Naive thymus-derived CD8-positive, alpha-beta T cell (primary cell): ENCODE data around the gene KCNG3. TPM values are rescaled to one million over a fixed set of nuclear protein-coding genes. Genes with fewer than 3 reads are reported as not detected.

Experiments
- ATAC-seq, 2 donors: fragments of 150-1000 bp; cut with Tn5 transposase in 1 of 2; sonication (Bioruptor Pico), chemical (Tn5 transposase) in 1 of 2; 1 replicate in 1 of 2; 2 replicates in 1 of 2; pipeline ENCODE4 v1.10.0; 2021; ENCODE audit warnings: mild to moderate bottlenecking in 2 of 2, moderate library complexity in 2 of 2
- POLR2A ChIA-PET: fragments of 350-600 bp; sonication (Branson Sonifier 250); formaldehyde crosslinking; loops from one replicate; lab custom pipeline; 2021; ENCODE audit warnings: antibody characterized with exemption; lab: Charles Lee
- DNase-seq, 10 donors: peaks; one replicate each; pipeline versions ENCODE4 v3.0.0 to v3.0.0-alpha.2; 2020 to 2022
- H3K27ac Mint-ChIP-seq, 10 donors: one replicate each; pipeline ENCODE4 v1.8.0; 2020 to 2022; ENCODE audit warnings: mild to moderate bottlenecking in 10 of 10, mixed read lengths in 10 of 10, moderate library complexity in 4 of 10, inconsistent platforms in 1 of 10
- H3K27me3 Mint-ChIP-seq, 5 donors: one replicate each; pipeline ENCODE4 v1.8.0; 2021 to 2022; ENCODE audit warnings: mixed read lengths in 5 of 5
- H3K36me3 Mint-ChIP-seq, 3 donors: one replicate each; pipeline ENCODE4 v1.8.0; 2020 to 2022; ENCODE audit warnings: mixed read lengths in 3 of 3, mild to moderate bottlenecking in 2 of 3, inconsistent platforms in 1 of 3
- H3K4me1 Mint-ChIP-seq, 4 donors: one replicate each; pipeline ENCODE4 v1.8.0; 2021 to 2022; ENCODE audit warnings: mixed read lengths in 4 of 4
- H3K4me3 Mint-ChIP-seq, 10 donors: one replicate each; pipeline ENCODE4 v1.8.0; 2020 to 2022; ENCODE audit warnings: mild to moderate bottlenecking in 10 of 10, mixed read lengths in 10 of 10, moderate library complexity in 6 of 10, inconsistent platforms in 1 of 10
- H3K9me3 Mint-ChIP-seq, 9 donors: one replicate each; pipeline ENCODE4 v1.8.0; 2020 to 2022; ENCODE audit warnings: mixed read lengths in 9 of 9, mild to moderate bottlenecking in 3 of 9, inconsistent platforms in 1 of 9, moderate library complexity in 1 of 9
- polyA plus RNA-seq, 3 donors: library from polyadenylated mRNA; unstranded; fragments of 300-500 nt; fragmentation: Illumina TruSeq; gene quantifications; one replicate each; pipeline ENCODE4 v1.2.3, GENCODE V29; 2021
- total RNA-seq, 8 experiments: library from RNA in 2 of 8; stranded (reverse) in 2 of 8; gene quantifications; one replicate each; pipeline ENCODE4 v1.2.3 and lab custom pipeline; 2021 to 2026

Gene KCNG3
- total and polyA plus RNA-seq, 5 experiments from 2014 or later: not detected

GRCh38 chr2:42470706-42471105 is 23.1 kb downstream of the KCNG3 start:
- no peaks in the 10 kb centered on the region for H3K27me3 Mint-ChIP-seq
- H3K9me3 Mint-ChIP-seq: no peaks in the 10 kb centered on the region
- no peak overlapping the region for H3K27ac Mint-ChIP-seq
- no peaks in the 10 kb centered on the region for H3K4me1 Mint-ChIP-seq
- no peak for DNase-seq
- POLR2A ChIA-PET: no interaction called here
- H3K36me3 Mint-ChIP-seq: no peaks in the 10 kb centered on the region
- ATAC-seq: no peak
- no peak overlapping the region for H3K4me3 Mint-ChIP-seq

GRCh38 chr2:42464631-42465030 is 29.2 kb downstream of the KCNG3 start:
- H3K36me3 Mint-ChIP-seq: no peaks in the 10 kb centered on the region
- no peak for DNase-seq
- no peak overlapping the region for H3K27ac Mint-ChIP-seq
- no peaks in the 10 kb centered on the region for H3K27me3 Mint-ChIP-seq
- POLR2A ChIA-PET: no interaction called here
- no peaks in the 10 kb centered on the region for H3K9me3 Mint-ChIP-seq
- no peak for ATAC-seq
- no peak overlapping the region for H3K4me3 Mint-ChIP-seq
- H3K4me1 Mint-ChIP-seq: no peaks in the 10 kb centered on the region

- ATAC-seq (no peak), DNase-seq (no peak)
- Mint-ChIP-seq H3K27me3 (peaks cover 0 to 2% (median 0%) of the 10 kb centered on the region in 5 donors), H3K36me3 (no peaks in the 10 kb centered on the region), H3K27ac (peak overlapping the region in 2 of 10 donors; percentile 1 to 61), H3K9me3 (no peaks in the 10 kb centered on the region), H3K4me3 (no peak overlapping the region), H3K4me1 (no peaks in the 10 kb centered on the region)
- POLR2A ChIA-PET: no interaction called here
Measured at GRCh38 chr2:42463570-42463969, 30.2 kb downstream of the KCNG3 start.

- Mint-ChIP-seq H3K4me1 (no peaks in the 10 kb centered on the region), H3K9me3 (no peaks in the 10 kb centered on the region), H3K36me3 (no peaks in the 10 kb centered on the region), H3K27me3 (peaks cover 0 to 9% (median 0%) of the 10 kb centered on the region in 5 donors), H3K27ac (no peak overlapping the region), H3K4me3 (no peak overlapping the region)
- ATAC-seq: no peak
- no peak for DNase-seq
- POLR2A ChIA-PET: no interaction called here
Measured at GRCh38 chr2:42459296-42459695, 34.5 kb downstream of the KCNG3 start.

GRCh38 chr2:42458396-42458795 is 35.4 kb downstream of the KCNG3 start:
- H3K4me3 Mint-ChIP-seq: no peak overlapping the region
- H3K4me1 Mint-ChIP-seq: no peaks in the 10 kb centered on the region

GRCh38 chr2:42457011-42457410 is 36.8 kb downstream of the KCNG3 start:
- POLR2A ChIA-PET: interaction anchor here (0.6 kb wide), 1 partner anchor 194 kb away, joined by 3 read pairs; no protein-coding TSS in a partner anchor
- H3K36me3 Mint-ChIP-seq: peaks cover 0 to 2% (median 0%) of the 10 kb centered on the region in 3 donors
- no peak for DNase-seq
- ATAC-seq: no peak
- peaks cover 0 to 3% (median 0%) of the 10 kb centered on the region in 9 donors for H3K9me3 Mint-ChIP-seq
- no peaks in the 10 kb centered on the region for H3K4me1 Mint-ChIP-seq
- H3K4me3 Mint-ChIP-seq: no peak overlapping the region
- H3K27ac Mint-ChIP-seq: no peak overlapping the region
- H3K27me3 Mint-ChIP-seq: peaks cover 0 to 18% (median 2%) of the 10 kb centered on the region in 5 donors

More at GRCh38 chr2:42458396-42458795, 35.4 kb downstream of the KCNG3 start:
- no peaks in the 10 kb centered on the region for H3K9me3 Mint-ChIP-seq
- POLR2A ChIA-PET: no interaction called here
- DNase-seq: no peak
- H3K36me3 Mint-ChIP-seq: no peaks in the 10 kb centered on the region
- no peak for ATAC-seq
- no peak overlapping the region for H3K27ac Mint-ChIP-seq
- H3K27me3 Mint-ChIP-seq: peaks cover 0 to 13% (median 0%) of the 10 kb centered on the region in 5 donors

- POLR2A ChIA-PET: no interaction called here
Measured at GRCh38 chr2:42456126-42456839, 37.5 kb downstream of the KCNG3 start.

GRCh38 chr2:42452545-42452944 is 41.2 kb downstream of the KCNG3 start:
- Mint-ChIP-seq H3K27ac (no peak overlapping the region), H3K4me3 (no peak overlapping the region), H3K9me3 (peaks cover 0 to 3% (median 0%) of the 10 kb centered on the region in 9 donors), H3K27me3 (peaks cover 0 to 16% (median 4%) of the 10 kb centered on the region in 5 donors), H3K4me1 (no peaks in the 10 kb centered on the region), H3K36me3 (peaks cover 0 to 2% (median 0%) of the 10 kb centered on the region in 3 donors)
- POLR2A ChIA-PET: interaction anchor here (0.6 to 0.7 kb wide), 2 partner anchors 10 to 24 kb away, joined by 3 to 4 read pairs; no protein-coding TSS in a partner anchor
- DNase-seq (no peak), ATAC-seq (no peak)

More at GRCh38 chr2:42456126-42456839, 37.5 kb downstream of the KCNG3 start:
- Mint-ChIP-seq H3K4me3 (no peak overlapping the region), H3K9me3 (peaks cover 0 to 3% (median 0%) of the 10 kb centered on the region in 9 donors), H3K27ac (no peak overlapping the region), H3K27me3 (peaks cover 0 to 18% (median 4%) of the 10 kb centered on the region in 5 donors), H3K36me3 (peaks cover 0 to 2% (median 0%) of the 10 kb centered on the region in 3 donors), H3K4me1 (no peaks in the 10 kb centered on the region)
- ATAC-seq: no peak
- no peak for DNase-seq

- H3K27me3 Mint-ChIP-seq: peaks cover 0 to 10% (median 4%) of the 10 kb centered on the region in 5 donors
- H3K27ac Mint-ChIP-seq: no peak overlapping the region
- no peak overlapping the region for H3K4me3 Mint-ChIP-seq
- ATAC-seq: no peak
- POLR2A ChIA-PET: no interaction called here
- H3K9me3 Mint-ChIP-seq: peaks cover 0 to 3% (median 0%) of the 10 kb centered on the region in 9 donors
- DNase-seq: no peak
- H3K36me3 Mint-ChIP-seq: peaks cover 0 to 2% (median 0%) of the 10 kb centered on the region in 3 donors
- H3K4me1 Mint-ChIP-seq: no peaks in the 10 kb centered on the region
Measured at GRCh38 chr2:42450136-42450535, 43.6 kb downstream of the KCNG3 start.

- POLR2A ChIA-PET: interaction anchor here (0.6 kb wide), 2 partner anchors 91 to 370 kb away, joined by 3 to 5 read pairs; no protein-coding TSS in a partner anchor
- H3K4me1 Mint-ChIP-seq: no peaks in the 10 kb centered on the region
Measured at GRCh38 chr2:42449163-42450087, 44.4 kb downstream of the KCNG3 start.

GRCh38 chr2:42448163-42448562 is 45.6 kb downstream of the KCNG3 start:
- Mint-ChIP-seq H3K4me3 (no peak overlapping the region), H3K27me3 (peaks cover 0 to 5% (median 4%) of the 10 kb centered on the region in 5 donors), H3K4me1 (no peaks in the 10 kb centered on the region), H3K9me3 (peaks cover 0 to 2% (median 0%) of the 10 kb centered on the region in 9 donors), H3K36me3 (peaks cover 0 to 2% (median 0%) of the 10 kb centered on the region in 3 donors), H3K27ac (no peak overlapping the region)
- no peak for DNase-seq
- ATAC-seq: no peak
- POLR2A ChIA-PET: no interaction called here

More at GRCh38 chr2:42449163-42450087, 44.4 kb downstream of the KCNG3 start:
- Mint-ChIP-seq H3K4me3 (no peak overlapping the region), H3K9me3 (peaks cover 0 to 3% (median 0%) of the 10 kb centered on the region in 9 donors), H3K27ac (no peak overlapping the region), H3K36me3 (peaks cover 0 to 2% (median 0%) of the 10 kb centered on the region in 3 donors), H3K27me3 (peaks cover 0 to 12% (median 4%) of the 10 kb centered on the region in 5 donors)
- ATAC-seq: no peak
- DNase-seq: no peak

- no peak for ATAC-seq
- no peak for DNase-seq
- Mint-ChIP-seq H3K27me3 (peaks cover 0 to 2% (median under 1%) of the 10 kb centered on the region in 5 donors), H3K4me3 (no peak overlapping the region), H3K9me3 (no peaks in the 10 kb centered on the region), H3K4me1 (no peaks in the 10 kb centered on the region), H3K27ac (no peak overlapping the region), H3K36me3 (no peaks in the 10 kb centered on the region)
- POLR2A ChIA-PET: no interaction called here
Measured at GRCh38 chr2:42446503-42447271, 47.1 kb downstream of the KCNG3 start.
